GM12873 (cell line): ENCODE data around the gene LTN1.

Experiments used
- TF ChIP-seq, protein P1 (sequence below): IDR thresholded peaks from 2 replicates; pipeline ENCODE4 v1.5.1; 2012; ENCODE audit warnings: low read depth, mild to moderate bottlenecking, moderate library complexity, low read length, control low read depth; ENCODE audit not compliant: insufficient read depth; ENCODE audit errors: missing control alignments

LTN1 gene

DNA sequence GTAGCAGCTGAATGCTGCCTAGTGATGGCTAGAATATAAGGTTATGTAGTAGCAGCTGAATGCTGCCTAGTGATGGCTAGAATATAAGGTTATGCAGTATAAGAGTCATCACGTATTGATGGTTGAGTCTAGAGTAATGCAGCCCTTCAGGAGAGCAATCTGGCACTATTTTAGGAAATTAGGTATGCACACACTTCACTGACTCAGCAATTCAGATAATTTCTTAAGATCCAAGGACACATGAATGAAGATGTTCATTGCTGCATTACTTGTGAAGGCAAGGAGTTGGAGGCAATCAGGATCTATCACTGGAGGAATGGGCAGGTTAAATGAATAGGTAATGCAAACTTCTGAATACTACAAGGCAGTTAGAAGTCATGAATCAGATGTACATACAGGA lies 13.6 kb downstream of the LTN1 start:
- TF ChIP-seq, protein P1, sequence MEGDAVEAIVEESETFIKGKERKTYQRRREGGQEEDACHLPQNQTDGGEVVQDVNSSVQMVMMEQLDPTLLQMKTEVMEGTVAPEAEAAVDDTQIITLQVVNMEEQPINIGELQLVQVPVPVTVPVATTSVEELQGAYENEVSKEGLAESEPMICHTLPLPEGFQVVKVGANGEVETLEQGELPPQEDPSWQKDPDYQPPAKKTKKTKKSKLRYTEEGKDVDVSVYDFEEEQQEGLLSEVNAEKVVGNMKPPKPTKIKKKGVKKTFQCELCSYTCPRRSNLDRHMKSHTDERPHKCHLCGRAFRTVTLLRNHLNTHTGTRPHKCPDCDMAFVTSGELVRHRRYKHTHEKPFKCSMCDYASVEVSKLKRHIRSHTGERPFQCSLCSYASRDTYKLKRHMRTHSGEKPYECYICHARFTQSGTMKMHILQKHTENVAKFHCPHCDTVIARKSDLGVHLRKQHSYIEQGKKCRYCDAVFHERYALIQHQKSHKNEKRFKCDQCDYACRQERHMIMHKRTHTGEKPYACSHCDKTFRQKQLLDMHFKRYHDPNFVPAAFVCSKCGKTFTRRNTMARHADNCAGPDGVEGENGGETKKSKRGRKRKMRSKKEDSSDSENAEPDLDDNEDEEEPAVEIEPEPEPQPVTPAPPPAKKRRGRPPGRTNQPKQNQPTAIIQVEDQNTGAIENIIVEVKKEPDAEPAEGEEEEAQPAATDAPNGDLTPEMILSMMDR, result no peak

DNA sequence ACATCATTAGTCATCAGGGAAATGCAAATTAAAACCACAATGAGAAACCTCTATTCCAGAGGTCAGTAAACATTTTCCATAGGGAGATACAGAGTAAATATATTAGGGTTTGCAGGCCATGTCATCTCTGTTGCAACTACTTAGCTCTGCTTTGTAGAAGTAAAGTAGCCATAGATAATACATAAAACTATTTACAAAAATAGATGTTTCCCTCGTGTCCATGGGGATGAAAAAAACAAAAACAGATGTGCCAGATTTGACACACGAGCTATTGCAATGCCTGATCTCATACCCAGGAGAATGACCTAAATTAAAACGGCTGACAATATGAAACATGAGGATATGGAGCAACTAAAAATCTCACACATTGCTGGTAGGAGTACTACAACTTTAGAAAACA lies 17.3 kb downstream of the LTN1 start:
- TF ChIP-seq, protein P1, result no peak

- TF ChIP-seq, protein P1, result no peak
Observed at GRCh38 chr21:28974531-28975227, 18.0 kb downstream of the LTN1 start.

- TF ChIP-seq, protein P1, result no peak
Observed at GRCh38 chr21:28972398-28972797, 20.3 kb downstream of the LTN1 start.

GRCh38 chr21:28971171-28971570 lies 21.5 kb downstream of the LTN1 start:
- TF ChIP-seq, protein P1, result no peak

DNA sequence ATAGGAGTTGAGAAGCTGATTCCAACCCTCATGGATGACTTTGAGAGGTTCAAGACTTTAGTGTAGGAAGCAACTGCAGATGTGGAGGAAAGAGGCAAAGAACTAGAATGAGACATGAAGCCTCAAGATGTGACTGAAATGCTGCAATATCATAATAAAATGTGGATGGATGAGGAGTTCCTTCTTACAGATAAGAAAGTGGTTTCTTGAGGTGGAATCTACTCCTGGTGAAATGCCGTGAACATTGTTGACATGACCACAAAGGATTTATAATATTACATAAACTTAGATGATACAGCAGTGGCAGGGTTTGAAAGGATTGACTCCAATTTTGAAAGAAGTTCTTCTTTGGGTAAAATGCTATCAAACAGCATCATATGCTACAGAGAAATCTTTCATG lies 28.8 kb downstream of the LTN1 start:
- TF ChIP-seq, protein P1, result no peak

DNA sequence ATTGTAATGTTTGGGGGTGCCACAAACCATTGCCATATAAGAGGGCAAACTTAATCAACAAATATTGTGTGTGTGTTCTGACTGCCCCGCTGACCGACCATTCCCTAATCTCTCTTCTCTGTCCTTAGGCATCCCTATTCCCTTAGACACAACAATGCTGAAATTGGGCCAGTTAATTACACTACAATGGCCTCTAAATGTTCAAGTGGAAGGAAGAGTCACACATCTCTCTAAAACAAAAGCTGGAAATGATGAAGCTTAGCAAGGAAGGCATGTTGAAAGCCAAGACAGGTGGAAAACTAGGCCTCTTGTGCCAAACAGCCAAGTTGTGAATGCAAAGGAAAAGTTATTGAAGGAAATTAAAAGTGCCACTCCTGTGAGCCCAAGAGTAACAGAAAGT lies 30.2 kb downstream of the LTN1 start:
- TF ChIP-seq, protein P1, result no peak
